Right lobe of liver (tissue), 6 donors: ENCODE data around the gene RBM14. TPM values are rescaled to one million over a fixed set of nuclear protein-coding genes. Genes with fewer than 3 reads are reported as not detected.

Source experiments
- ATAC-seq, 4 donors: fragments of 200-7000 bp; cut with Tn5 transposase; one replicate each; pipeline ENCODE4 v1.9.1; 2020; ENCODE audit warnings: mild to moderate bottlenecking in 4 of 4, moderate library complexity in 4 of 4
- DNase-seq, 3 donors: peaks; one replicate each; pipeline ENCODE4 v3.0.0-alpha.2; 2020
- H3K27ac ChIP-seq, 3 donors: fragments of 200-600 bp; one replicate each; pipeline ENCODE4 v1.8.0; 2022
- H3K27me3 ChIP-seq, 2 donors: fragments of 200-600 bp; one replicate each; pipeline ENCODE4 v1.8.0; 2022
- H3K36me3 ChIP-seq, 4 donors: fragments of 200-600 bp; sonication (generic) in 1 of 4; one replicate each; pipeline versions ENCODE4 v1.5.1 to v1.8.0; 2017 to 2022; ENCODE audit warnings: control low read depth in 1 of 4
- H3K4me1 ChIP-seq, 4 donors: fragments of 200-600 bp; sonication (generic) in 1 of 4; one replicate each; pipeline versions ENCODE4 v1.5.1 to v1.8.0; 2017 to 2022; ENCODE audit warnings: control low read depth in 1 of 4
- H3K4me3 ChIP-seq, 3 donors: fragments of 200-600 bp; one replicate each; pipeline ENCODE4 v1.8.0; 2022
- H3K9me3 ChIP-seq, 4 donors: fragments of 200-600 bp; sonication (generic) in 1 of 4; one replicate each; pipeline versions ENCODE4 v1.5.1 to v1.8.0; 2017 to 2022; ENCODE audit warnings: control low read depth in 1 of 4
- CTCF ChIP-seq, 4 donors: fragments of 200-600 bp in 3 of 4; fragments of 450-650 bp in 1 of 4; IDR thresholded peaks; one replicate each; pipeline versions ENCODE4 v1.5.1 to v1.8.0; 2016 to 2022; ENCODE audit warnings: antibody characterized with exemption in 4 of 4, mild to moderate bottlenecking in 2 of 4
- POLR2A ChIP-seq: fragments of 450-650 bp; IDR thresholded peaks from one replicate; pipeline ENCODE4 v1.6.1; 2017; ENCODE audit warnings: antibody characterized with exemption, mild to moderate bottlenecking
- WGBS: methylation state at CpG from one replicate; pipeline ENCODE4 v1.1.6; 2018; ENCODE audit warnings: low coverage, low lambda C conversion rate; ENCODE audit not compliant: insufficient coverage; ENCODE audit errors: missing lambda C conversion rate; 5-methylcytosine and 5-hydroxymethylcytosine counted together
- intact Hi-C, 2 donors: fragments of 100-400 bp; cut with DNase I; formaldehyde crosslinking; loops; one replicate each; pipeline versions ENCODE4 v1.11.2 to v1.14.1; 2022
- total RNA-seq, 6 experiments: library from RNA; depleted of rRNA in 2 of 6; stranded (reverse); fragments of >200 nt in 2 of 6; fragmentation: NEBNext Ultra II Directional in 3 of 6; extraction: Animal tissue kit (Norgen Biotek cat#: 25700) in 3 of 6; gene quantifications; one replicate each; pipeline versions ENCODE4 v1.1.0 to v1.2.4, GENCODE V29; 2016 to 2023
- donor health status: DM: no; HTN: yes; CAD: no.
- donor health status: DM: no; HTN: no; CAD: no.
- donor health status: DM: no; HTN: no; CAD: no.
- donor health status: DM: no; HTN: yes; CAD: no.
- donor health status: DM: no; HTN: yes; CAD: no.

RBM14 gene
- total RNA-seq, 6 experiments from 2014 or later: 25.1 to 63.7 (median 27.4) TPM

- ATAC-seq: no peak
- peaks cover 12 to 65% (median 39%) of the 10 kb centered on the region in 4 donors for H3K36me3 ChIP-seq
- H3K27me3 ChIP-seq: no peaks in the 10 kb centered on the region
- 94% methylated on average over 9 of the region's 25 CpGs for WGBS
- no peak for DNase-seq
- no peak overlapping the region for H3K4me3 ChIP-seq
- TF ChIP-seq POLR2A (no peak), CTCF (IDR thresholded peaks at IDR 0.05) (no peak)
- H3K27ac ChIP-seq: no peak overlapping the region
- intact Hi-C loops: no loop called here
- no peaks in the 10 kb centered on the region for H3K9me3 ChIP-seq
- peaks cover 0 to 20% (median 6%) of the 10 kb centered on the region in 4 donors for H3K4me1 ChIP-seq
These were observed 10.0 kb downstream of the RBM14 start for GRCh38 chr11:66626382-66626781.

GRCh38 chr11:66626926-66627325 lies 10.5 kb downstream of the RBM14 start:
- H3K9me3 ChIP-seq: no peaks in the 10 kb centered on the region
- 52% methylated on average over 7 of the region's 7 CpGs for WGBS
- H3K4me3 ChIP-seq: no peak overlapping the region
- TF ChIP-seq POLR2A (no peak), CTCF (IDR thresholded peaks at IDR 0.05) (no peak)
- H3K36me3 ChIP-seq: peaks cover 12 to 65% (median 39%) of the 10 kb centered on the region in 4 donors
- intact Hi-C loops: no loop called here
- DNase-seq (no peak), ATAC-seq (peak in 2 of 4 donors; percentile 27 to 35)
- no peaks in the 10 kb centered on the region for H3K27me3 ChIP-seq
- H3K27ac ChIP-seq: no peak overlapping the region
- peaks cover 0 to 16% (median 3%) of the 10 kb centered on the region in 4 donors for H3K4me1 ChIP-seq

- whole genome bisulfite sequencing: 89% methylated on average over 5 of the region's 7 CpGs
- peaks cover 12 to 65% (median 40%) of the 10 kb centered on the region in 4 donors for H3K36me3 ChIP-seq
- TF ChIP-seq POLR2A (no peak), CTCF (IDR thresholded peaks at IDR 0.05) (no peak)
- no peak overlapping the region for H3K27ac ChIP-seq
- no peaks in the 10 kb centered on the region for H3K27me3 ChIP-seq
- H3K4me1 ChIP-seq: peaks cover 0 to 4% (median 0%) of the 10 kb centered on the region in 4 donors
- intact Hi-C loops: no loop called here
- ATAC-seq (no peak), DNase-seq (no peak)
- H3K4me3 ChIP-seq: no peak overlapping the region
- H3K9me3 ChIP-seq: no peaks in the 10 kb centered on the region
These were observed 11.7 kb downstream of the RBM14 start for GRCh38 chr11:66628061-66628603.

GRCh38 chr11:66629356-66629755 lies 12.9 kb downstream of the RBM14 start:
- Histone ChIP-seq H3K27ac (no peak overlapping the region), H3K9me3 (no peaks in the 10 kb centered on the region), H3K4me1 (no peaks in the 10 kb centered on the region), H3K36me3 (peaks cover 12 to 64% (median 36%) of the 10 kb centered on the region in 4 donors), H3K27me3 (no peaks in the 10 kb centered on the region), H3K4me3 (no peak overlapping the region)
- 84% methylated on average over 2 of the region's 2 CpGs for WGBS
- no peak for ATAC-seq
- DNase-seq: no peak
- no peak for TF ChIP-seq CTCF (IDR thresholded peaks at IDR 0.05)
- no peak for TF ChIP-seq POLR2A
- intact Hi-C loops: no loop called here

GRCh38 chr11:66631883-66632282 lies 15.5 kb downstream of the RBM14 start:
- TF ChIP-seq CTCF (IDR thresholded peaks at IDR 0.05) (no peak), POLR2A (no peak)
- 81% methylated on average over 6 of the region's 6 CpGs for WGBS
- DNase-seq (no peak), ATAC-seq (no peak)
- Histone ChIP-seq H3K36me3 (peaks cover 0 to 38% (median 17%) of the 10 kb centered on the region in 4 donors), H3K27ac (no peak overlapping the region), H3K9me3 (no peaks in the 10 kb centered on the region), H3K27me3 (no peaks in the 10 kb centered on the region), H3K4me3 (no peak overlapping the region), H3K4me1 (no peaks in the 10 kb centered on the region)
- intact Hi-C loops: no loop called here
